C4-2B (cell line): ENCODE measurements around the gene SURF1.

Experiments
- H3K27ac ChIP-seq: fragments of 450-650 bp; 2 replicates; pipeline ENCODE4 v1.5.1; 2017
- CTCF ChIP-seq: fragments of 450-650 bp; conservative IDR thresholded peaks from 2 replicates; pipeline ENCODE4 v1.5.1; 2017; ENCODE audit warnings: mild to moderate bottlenecking
- ZFX ChIP-seq: fragments of 450-650 bp; IDR thresholded peaks from 2 replicates; pipeline ENCODE4 v1.6.1; 2017

The SURF1 gene

GRCh38 chr9:133303266-133304157 is 52.8 kb downstream of the SURF1 start:
- H3K27ac ChIP-seq: no peak overlapping the region
- no peak for TF ChIP-seq CTCF
- no peak for TF ChIP-seq ZFX
